ENCODE results near the gene NAA40.

NAA40 gene

DNA sequence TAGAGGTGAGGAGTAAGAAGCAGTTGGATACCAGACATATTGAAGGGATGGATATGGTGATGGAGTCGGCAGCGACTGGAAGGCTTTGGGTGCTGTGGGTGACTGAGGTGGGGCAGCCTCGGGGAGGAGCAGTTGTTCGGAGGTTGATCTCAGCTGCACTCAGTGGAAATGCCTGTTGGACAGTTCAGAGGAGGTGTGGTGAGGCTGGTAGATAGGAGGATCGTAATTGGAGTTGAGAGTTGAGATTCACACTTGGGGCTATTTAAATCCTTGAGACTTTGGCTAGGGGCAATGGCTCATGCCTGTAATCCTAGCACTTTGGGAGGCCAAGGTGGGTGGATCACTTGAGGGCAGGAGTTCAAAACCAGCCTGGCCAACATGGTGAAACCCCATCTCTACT, 54.3 kb downstream of the NAA40 start:
- no peak for DNase-seq

DNA sequence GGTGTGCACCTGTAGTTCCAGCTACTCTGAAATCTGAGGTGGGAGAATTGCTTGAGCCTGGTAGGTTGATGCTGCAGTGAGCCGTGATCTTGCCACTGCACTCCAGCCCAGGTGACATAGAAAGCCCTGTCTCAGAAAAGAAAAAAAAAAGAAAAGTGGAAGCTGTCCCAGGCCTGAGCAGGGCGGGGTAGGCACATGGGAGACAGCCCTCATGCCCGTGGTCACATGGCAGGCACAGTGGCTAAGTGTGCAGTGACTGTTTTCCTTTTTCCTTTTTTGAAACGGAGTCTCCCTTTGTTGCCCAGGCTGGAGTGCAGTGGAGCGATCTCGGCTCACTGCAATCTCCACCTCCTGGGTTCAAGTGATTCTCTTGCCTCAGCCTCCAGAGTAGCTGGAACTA, 55.2 kb downstream of the NAA40 start:
- no peak for DNase-seq

DNA sequence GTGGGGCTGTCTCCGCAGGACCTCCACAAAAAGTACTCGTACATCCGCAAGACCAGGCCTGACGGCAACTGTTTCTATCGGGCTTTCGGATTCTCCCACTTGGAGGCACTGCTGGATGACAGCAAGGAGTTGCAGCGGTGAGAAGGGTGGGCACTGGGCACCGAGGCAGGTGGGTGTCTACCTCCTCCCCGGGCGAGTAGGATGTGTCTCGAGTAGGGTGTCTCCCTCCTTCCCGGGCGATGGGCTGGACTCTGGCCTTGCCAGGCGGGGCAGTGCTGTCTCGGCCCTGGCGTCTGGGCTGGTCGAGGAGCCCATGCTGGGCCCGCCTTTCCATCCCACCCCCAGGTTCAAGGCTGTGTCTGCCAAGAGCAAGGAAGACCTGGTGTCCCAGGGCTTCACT, 57.7 kb downstream of the NAA40 start:
- no peak for DNase-seq

DNA sequence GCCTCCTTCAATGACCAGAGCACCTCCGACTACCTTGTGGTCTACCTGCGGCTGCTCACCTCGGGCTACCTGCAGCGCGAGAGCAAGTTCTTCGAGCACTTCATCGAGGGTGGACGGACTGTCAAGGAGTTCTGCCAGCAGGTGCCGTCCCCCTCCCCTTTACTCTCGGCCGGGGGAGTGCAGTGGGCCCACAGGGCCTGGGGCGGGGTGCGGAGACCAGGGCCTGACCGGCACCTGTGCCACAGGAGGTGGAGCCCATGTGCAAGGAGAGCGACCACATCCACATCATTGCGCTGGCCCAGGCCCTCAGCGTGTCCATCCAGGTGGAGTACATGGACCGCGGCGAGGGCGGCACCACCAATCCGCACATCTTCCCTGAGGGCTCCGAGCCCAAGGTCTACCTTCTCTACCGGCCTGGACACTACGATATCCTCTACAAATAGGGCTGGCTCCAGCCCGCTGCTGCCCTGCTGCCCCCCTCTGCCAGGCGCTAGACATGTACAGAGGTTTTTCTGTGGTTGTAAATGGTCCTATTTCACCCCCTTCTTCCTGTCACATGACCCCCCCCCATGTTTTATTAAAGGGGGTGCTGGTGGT, 58.4 kb downstream of the NAA40 start:
- no peak for DNase-seq

DNA sequence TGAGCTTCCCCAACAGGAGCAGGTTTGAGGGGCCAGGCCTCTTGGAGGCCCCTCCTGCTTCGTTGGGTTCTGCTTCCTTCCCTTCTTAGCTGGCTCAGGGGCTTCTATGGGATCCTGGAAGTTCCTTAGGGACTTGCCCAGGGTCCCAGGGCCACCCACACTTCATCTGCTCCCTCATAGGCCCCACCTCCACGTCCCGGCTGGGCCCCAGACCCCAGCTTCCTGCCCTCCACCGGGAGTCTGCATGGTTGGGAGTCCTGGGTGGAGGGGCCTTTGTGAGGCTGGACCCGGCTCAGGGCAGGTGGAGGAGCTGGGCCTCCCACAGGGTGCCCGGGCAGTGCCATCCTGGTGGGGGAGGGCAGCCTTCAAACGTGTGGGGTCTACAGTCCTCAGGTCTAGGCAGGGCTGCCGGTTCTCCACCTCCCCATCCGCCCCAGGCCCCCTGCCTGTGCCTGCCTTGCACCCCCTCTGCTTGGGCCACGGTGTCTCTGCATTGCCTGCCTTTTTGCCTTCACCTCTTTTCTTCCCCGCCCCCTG, 59.1 kb downstream of the NAA40 start:
- no peak for DNase-seq

DNA sequence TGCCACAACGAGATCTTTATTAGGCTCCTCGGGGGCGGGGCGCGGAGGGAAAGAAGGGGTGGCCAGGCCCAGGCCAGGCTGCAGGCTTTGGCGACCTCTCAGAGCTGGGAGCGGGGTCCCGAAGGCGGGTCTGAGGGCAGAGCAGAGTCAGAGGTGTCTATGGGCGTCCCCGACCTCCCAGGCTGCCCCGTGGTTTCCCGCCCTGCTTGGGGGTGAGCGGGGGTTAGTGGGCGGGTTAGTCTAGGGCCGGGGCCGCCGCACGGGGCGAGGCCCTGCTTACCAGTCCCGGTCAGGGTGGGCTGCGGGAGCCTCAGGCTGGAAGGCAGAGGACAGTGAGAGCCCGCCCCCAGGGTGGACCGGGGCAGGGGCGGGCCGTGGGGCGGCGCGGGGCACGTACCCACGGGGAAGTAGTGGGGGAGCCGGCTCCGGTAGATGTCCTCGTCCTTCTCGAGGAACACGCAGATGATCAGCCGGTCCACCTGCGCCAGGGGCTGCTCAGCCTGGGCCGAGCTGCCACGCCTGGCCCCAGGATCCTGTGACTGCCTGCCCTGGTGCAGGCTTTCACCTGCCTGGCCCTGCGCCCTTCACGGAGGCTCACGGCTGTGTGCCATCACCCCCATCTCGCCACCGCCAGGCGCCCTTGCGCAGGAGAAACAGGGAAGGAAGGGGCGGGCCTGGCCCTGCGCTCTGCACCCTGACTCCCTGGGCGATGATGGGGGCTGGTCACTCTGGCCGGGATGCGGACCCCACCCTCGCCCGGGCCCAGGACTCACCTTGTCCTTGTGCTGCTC, 60.0 kb downstream of the NAA40 start:
- no peak for DNase-seq

DNA sequence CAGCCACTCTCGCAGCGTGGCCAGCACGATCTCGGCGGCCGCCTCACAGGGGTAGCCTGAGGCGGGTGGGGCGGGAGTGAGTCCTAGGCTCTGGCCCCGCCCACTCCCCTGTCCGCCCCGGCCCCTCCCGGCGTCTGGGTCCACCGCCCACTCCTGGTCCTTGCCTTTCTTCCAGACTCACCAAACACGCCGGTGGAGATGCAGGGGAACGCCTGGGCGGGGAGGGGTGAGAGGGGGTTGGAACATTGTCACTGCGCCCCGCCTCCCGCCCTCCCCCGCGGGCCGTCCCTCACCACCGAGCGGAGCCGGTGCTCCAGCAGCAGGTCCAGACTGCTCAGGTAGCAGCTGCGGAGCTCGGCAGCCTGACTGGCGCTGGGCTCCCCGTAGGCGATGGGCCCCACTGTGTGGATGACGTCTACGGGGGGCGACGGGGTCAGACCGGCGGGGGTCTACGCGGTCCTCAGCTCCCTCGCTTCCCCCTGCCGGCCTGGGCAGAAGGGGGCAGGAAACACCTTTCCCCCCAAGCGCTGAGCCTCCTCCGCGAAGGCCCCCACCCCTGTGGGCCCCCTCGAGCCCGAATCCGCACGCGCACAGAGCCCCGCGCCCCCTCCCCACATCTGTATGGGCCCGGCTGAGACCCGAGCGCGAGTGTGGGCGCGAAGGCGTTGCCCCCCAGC, 60.7 kb downstream of the NAA40 start:
- no peak for DNase-seq

DNA sequence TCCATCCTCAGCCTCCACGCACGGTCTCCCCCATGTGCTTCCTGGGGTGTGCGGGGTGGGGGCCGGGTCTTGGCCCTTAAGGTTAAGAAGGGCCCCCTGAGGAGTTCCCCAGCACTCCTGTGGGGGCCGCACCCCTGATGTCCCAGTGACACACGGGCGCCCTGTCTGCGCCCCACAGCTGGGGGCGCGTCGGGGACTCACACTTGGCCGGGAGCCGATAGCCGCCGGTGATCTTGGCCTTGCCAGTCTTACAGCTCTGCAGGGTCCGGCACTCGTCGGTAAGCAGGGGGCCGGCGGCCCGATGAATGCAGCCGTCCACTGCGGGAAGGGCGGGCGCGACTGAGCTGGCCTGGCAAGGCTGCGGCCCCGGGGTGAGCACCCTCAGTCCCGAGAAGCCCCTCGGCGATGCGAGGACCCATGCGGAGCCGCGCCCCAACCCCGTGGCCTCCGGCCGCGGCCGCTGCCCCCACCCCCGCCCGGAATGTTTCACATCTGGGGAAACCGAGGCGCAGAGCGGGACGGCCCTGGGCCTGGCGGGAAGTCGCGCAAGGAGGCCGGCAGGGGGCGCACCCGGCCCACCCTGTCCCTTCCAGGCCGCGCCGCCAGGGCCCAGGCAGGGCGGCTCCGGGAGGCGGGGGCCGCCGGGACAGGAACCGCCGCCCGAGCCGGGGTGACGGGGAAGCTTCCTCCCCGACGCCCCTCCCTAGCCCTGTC, 61.4 kb downstream of the NAA40 start:
- no peak for DNase-seq

DNA sequence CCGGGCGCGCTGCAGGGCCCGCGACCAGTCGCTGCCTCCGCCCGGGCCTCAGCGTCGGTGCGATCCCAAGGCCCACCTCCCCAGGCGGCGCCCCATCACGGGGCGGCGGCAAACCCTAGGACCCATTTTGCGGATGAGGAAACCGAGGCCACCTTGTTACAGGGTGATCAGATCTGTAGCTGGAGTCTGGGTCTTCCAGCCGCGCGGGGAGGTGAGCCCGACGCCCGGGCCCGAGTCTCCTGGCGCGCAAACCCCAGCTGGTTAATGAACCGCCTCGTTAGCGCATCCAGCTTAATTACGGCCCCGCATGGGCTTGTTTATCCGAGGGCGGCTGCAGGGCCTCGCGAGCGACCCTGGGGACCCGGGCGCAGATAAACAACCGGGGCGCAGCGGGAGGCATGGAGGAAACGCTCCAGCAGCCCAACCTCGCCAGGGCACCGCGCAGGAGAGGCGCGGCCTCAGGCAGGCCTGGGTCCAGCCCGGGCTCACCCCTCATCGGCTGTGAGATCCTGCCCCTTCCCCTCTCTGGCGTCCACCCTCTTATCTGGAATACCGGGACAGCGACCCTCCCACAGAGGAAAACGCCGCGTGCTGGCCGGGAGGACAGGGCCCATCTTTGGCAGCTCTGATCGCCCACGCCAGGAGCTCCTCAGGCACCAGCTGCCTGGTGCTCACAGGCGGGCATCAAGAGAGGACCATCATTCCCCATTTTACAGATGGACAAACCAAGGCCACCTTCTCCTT, 62.1 kb downstream of the NAA40 start:
- no peak for DNase-seq

DNA sequence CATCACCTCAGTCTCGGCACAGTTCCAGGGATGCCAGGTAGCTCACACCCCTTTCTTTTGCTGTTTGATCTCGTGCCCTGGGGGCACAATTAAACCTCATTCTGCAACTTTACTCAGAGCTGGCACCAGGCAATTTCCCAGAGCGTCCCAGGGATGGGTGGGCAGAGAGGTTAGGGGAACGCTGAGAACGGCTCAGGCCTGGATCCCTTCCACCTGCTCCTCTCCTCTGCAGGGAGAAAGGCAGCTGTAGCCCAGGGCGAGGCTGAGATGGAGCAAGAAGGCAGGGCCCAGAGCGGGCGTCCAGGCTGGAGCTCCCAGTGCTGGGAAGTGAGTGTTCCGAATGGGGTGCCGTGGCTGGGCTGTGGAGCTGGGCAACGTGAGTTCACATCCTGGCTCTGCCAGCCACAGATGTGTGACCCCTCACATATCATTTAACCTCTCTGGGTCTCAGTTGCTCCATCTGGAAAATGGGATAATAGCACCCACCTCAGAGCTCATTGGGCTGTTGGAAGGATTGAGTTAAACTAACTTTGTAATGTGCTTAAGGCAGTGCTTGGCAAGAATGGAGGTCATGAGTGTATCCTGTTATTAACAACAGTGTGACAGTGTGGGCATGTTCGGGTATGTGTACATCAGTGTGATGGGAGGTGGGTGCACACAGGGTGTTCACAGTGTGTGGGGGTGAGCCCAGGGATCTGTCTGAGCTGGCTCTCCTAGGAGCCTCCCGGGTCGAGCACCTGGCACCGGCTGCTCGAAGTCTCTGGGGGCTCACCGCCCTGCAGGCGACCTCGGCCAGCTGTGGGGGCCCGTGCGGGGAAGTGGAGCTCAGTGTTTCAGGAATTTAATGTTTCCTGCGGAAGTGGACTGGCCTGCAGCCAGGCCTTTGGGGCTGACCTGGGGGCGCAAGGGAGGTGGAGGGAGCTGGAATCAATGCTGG, 63.0 kb downstream of the NAA40 start:
- DNase-seq, result no peak

DNA sequence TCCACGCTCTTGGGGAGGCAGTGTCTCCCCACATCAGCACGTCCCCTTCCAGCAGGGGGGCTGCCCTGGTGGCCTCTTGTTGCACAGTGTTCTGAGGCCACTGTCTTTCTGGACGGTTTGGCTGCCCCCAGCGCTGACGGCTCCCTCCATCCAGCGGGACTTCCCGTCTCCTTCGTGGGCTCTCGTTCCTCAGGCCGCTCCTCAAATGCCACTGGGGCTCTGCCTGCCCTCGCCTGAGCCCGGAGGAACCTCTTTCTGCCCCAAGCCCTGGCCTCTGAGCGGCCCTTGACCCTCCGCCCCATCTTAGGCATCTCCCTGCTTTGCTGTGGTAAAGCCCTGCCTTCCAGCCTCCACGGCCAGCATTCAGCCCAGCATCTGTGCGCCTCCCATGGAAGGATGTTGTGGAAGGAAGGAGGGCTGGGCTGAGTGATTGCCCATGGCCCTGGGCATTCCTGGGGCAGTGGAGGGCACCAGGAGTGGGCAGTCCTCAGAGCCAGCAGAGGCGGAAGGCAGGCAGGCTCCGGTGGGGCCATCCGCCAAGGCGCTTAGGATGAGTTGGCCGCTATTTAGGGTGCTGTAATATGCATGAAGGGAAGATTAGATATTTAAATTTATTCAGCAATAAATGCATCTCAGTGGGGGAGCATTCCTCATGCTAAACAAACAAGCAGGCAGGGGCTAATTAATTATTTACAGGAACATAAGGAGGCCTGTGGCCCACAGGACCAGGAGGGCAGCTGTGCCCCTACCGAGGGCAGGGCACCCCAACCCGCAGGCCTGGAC, 65.2 kb downstream of the NAA40 start:
- no peak for DNase-seq

DNA sequence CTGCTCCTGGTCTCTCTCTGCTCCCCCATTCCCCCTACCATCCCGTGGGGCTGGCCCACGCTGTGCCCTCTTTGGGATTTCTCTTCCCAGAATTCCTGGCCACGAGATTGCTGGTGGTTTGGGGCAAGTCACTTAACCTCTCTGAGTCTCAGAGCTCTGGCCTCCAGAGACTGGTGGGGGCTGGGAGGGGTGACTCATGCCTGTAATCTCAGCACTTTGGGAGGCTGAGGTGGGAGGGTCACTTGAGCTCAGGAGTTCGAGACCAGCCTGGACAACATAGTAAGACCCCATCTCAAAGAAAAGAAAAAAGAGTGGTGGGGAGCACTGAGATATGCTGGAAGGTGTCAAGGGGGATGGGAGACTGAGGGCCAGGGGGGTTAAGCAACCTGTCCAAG, 65.8 kb downstream of the NAA40 start:
- DNase-seq, result no peak

DNA sequence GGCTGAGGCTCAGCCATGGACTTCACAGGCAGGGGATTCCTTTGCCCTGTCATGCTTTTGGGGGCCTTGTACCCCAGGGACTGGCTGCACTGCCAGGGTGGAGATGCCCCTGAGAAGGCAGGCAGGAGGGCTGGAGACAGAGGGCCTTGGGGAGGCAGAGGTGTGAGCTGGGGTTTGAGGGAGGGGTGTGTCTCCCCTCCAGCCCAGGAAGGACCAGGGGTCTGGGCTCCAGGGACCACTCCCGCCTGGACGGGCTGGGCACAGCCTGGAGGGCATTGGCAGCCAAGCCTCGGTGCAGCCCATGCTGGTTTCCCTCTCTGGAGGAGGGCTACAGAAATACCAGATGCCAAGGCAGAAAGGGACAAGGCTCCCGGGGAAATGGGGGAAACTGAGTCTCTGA, 66.9 kb downstream of the NAA40 start:
- no peak for DNase-seq

DNA sequence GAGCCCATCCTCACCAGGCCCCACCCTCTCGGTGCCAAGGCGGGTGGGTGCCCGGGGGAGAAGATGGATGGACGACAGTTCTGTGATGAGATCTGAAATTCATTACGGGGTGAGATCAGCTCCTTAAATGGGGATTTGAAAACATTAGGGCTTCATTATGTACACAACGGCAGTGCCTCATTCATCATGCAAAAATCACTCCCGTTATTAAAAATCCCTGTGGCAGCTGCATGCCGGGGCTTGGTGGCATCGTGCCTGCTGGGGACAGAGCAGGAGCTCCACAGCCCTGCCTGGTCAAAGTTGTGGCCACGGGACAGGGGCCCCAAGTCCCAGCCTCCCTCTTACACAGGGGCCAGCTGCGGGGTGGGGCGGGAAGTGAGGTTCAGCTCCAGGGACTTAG, 67.6 kb downstream of the NAA40 start:
- no peak for DNase-seq
